Esophagus muscularis mucosa (tissue), 4 donors: ENCODE data around the gene CCNL1. TPM values are rescaled to one million over a fixed set of nuclear protein-coding genes. Genes with fewer than 3 reads are reported as not detected.

Source experiments
- DNase-seq: peaks from one replicate; pipeline ENCODE4 v3.0.0-alpha.2; 2017; ENCODE audit errors: extremely low spot score
- H3K27ac ChIP-seq, 4 donors: fragments of 200-600 bp; sonication (generic); replicated peaks in 1 of 4; 1 replicate in 3 of 4; 2 replicates in 1 of 4; pipeline ENCODE4 v1.5.1; 2016 to 2019; ENCODE audit warnings: mild to moderate bottlenecking in 1 of 4
- H3K27me3 ChIP-seq, 4 donors: fragments of 200-600 bp; sonication (generic); one replicate each; pipeline versions ENCODE4 v1.5.1 to v1.6.0; 2016 to 2019
- H3K36me3 ChIP-seq, 4 donors: fragments of 200-600 bp; sonication (generic); one replicate each; pipeline ENCODE4 v1.5.1; 2016 to 2019
- H3K4me1 ChIP-seq, 4 donors: fragments of 200-600 bp; sonication (generic); one replicate each; pipeline ENCODE4 v1.5.1; 2016 to 2019
- H3K4me3 ChIP-seq, 4 donors: fragments of 200-600 bp; sonication (generic); 1 replicate in 2 of 4; 2 replicates in 2 of 4; pipeline ENCODE4 v1.5.1; 2016 to 2019; ENCODE audit warnings: mild to moderate bottlenecking in 4 of 4, moderate library complexity in 1 of 4
- H3K9me3 ChIP-seq, 4 donors: fragments of 200-600 bp; sonication (generic); 1 replicate in 3 of 4; 2 replicates in 1 of 4; pipeline ENCODE4 v1.5.1; 2016 to 2019
- EP300 ChIP-seq: sonication (generic); formaldehyde crosslinking; IDR thresholded peaks from one replicate; pipeline ENCODE4 v1.6.1; 2017; ENCODE audit warnings: antibody characterized with exemption
- POLR2A ChIP-seq: fragments of 450-650 bp; IDR thresholded peaks from one replicate; pipeline ENCODE4 v1.6.1; 2017; ENCODE audit warnings: antibody characterized with exemption, moderate library complexity, mild to moderate bottlenecking, low read depth
- POLR2AphosphoS5 ChIP-seq, 2 donors: sonication (generic); formaldehyde crosslinking; IDR thresholded peaks; one replicate each; pipeline ENCODE4 v1.6.1; 2017; ENCODE audit warnings: antibody characterized with exemption in 2 of 2
- WGBS: methylation state at CpG from one replicate; pipeline ENCODE4 v1.1.5; 2018; 5-methylcytosine and 5-hydroxymethylcytosine counted together
- intact Hi-C: fragments of 100-400 bp; cut with DNase I; formaldehyde crosslinking; loops from one replicate; pipeline ENCODE4 v1.15.1; 2023
- total RNA-seq, 4 donors: library from RNA; depleted of rRNA; stranded (reverse); fragments of >200 nt; gene quantifications; one replicate each; pipeline versions ENCODE4 v1.1.0 to v1.2.1, GENCODE V29; 2016
- TF ChIP-seq, protein P1 (sequence below), 3 experiments: fragments of 200-600 bp in 2 of 3; fragments of 450-650 bp in 1 of 3; sonication (generic) in 2 of 3; IDR thresholded peaks; one replicate each; pipeline ENCODE4 v1.5.1; 2017 to 2019; ENCODE audit warnings: antibody characterized with exemption in 3 of 3, mild to moderate bottlenecking in 2 of 3, moderate library complexity in 1 of 3

Gene CCNL1
- total RNA-seq, 4 donors from 2014 or later = 45.3 to 180 (median 77.3) TPM

DNA sequence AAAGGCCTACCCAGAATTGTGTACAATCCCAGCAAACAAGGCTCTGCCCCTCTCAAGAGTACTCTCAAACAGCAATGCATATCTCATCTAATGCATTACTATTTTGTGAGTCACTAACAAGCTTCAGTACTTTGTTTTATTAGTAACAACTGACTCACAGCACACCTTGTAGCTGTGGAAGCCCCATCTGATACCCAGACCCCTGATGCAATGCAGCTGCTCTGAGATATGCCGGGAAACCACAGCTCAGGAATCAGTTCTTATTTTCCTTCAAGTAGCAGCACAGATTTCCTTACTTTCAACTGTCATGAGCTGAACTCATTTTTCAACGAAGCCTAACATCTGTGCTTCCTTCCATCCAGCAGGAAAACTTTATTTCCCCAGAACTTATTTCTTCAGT lies 37.8 kb downstream of the CCNL1 start:
- TF ChIP-seq POLR2AphosphoS5 (IDR thresholded peaks at IDR 0.05) (peak in 1 of 2 donors; percentile 7), EP300 (no peak)
- WGBS = 27% methylated on average over 2 of the region's 2 CpGs
- no peak for DNase-seq
- no peaks in the 10 kb centered on the region for H3K36me3 ChIP-seq
- no peaks in the 10 kb centered on the region for H3K9me3 ChIP-seq
- H3K27me3 ChIP-seq = no peaks in the 10 kb centered on the region
- H3K4me3 ChIP-seq = no peak overlapping the region
- no peak overlapping the region for H3K27ac ChIP-seq
- intact Hi-C loops = no loop called here
- peaks cover 0 to 6% (median 0%) of the 10 kb centered on the region in 4 donors for H3K4me1 ChIP-seq

DNA sequence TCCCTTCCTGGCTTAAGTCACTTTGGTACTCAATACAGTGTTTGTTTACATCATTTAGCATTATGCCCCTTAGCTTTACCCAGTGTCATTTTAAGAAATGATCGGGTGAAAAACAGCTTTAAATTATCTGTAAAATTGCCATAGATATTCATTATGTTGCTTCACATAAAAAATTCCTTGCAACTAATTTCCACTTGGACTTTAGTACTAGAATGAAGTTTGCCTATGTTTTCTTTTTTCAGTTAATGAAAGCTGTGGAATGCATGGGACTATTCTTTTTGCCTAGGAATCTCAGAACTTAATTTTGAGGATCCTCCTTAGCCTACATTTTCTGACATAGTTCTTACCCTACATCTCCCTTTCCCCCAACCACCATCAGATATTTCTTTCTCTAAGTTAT lies 38.4 kb downstream of the CCNL1 start:
- Histone ChIP-seq H3K27me3 (no peaks in the 10 kb centered on the region), H3K36me3 (no peaks in the 10 kb centered on the region), H3K4me1 (peaks cover 0 to 6% (median under 1%) of the 10 kb centered on the region in 4 donors), H3K27ac (no peak overlapping the region), H3K4me3 (no peak overlapping the region), H3K9me3 (no peaks in the 10 kb centered on the region)
- no peak for DNase-seq
- TF ChIP-seq EP300 (no peak), POLR2A (no peak)
- TF ChIP-seq, protein P1, sequence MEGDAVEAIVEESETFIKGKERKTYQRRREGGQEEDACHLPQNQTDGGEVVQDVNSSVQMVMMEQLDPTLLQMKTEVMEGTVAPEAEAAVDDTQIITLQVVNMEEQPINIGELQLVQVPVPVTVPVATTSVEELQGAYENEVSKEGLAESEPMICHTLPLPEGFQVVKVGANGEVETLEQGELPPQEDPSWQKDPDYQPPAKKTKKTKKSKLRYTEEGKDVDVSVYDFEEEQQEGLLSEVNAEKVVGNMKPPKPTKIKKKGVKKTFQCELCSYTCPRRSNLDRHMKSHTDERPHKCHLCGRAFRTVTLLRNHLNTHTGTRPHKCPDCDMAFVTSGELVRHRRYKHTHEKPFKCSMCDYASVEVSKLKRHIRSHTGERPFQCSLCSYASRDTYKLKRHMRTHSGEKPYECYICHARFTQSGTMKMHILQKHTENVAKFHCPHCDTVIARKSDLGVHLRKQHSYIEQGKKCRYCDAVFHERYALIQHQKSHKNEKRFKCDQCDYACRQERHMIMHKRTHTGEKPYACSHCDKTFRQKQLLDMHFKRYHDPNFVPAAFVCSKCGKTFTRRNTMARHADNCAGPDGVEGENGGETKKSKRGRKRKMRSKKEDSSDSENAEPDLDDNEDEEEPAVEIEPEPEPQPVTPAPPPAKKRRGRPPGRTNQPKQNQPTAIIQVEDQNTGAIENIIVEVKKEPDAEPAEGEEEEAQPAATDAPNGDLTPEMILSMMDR (IDR thresholded peaks at IDR 0.05) = no peak
- intact Hi-C loops = no loop called here
- 79% methylated on average over 1 of the region's 1 CpG for WGBS

DNA sequence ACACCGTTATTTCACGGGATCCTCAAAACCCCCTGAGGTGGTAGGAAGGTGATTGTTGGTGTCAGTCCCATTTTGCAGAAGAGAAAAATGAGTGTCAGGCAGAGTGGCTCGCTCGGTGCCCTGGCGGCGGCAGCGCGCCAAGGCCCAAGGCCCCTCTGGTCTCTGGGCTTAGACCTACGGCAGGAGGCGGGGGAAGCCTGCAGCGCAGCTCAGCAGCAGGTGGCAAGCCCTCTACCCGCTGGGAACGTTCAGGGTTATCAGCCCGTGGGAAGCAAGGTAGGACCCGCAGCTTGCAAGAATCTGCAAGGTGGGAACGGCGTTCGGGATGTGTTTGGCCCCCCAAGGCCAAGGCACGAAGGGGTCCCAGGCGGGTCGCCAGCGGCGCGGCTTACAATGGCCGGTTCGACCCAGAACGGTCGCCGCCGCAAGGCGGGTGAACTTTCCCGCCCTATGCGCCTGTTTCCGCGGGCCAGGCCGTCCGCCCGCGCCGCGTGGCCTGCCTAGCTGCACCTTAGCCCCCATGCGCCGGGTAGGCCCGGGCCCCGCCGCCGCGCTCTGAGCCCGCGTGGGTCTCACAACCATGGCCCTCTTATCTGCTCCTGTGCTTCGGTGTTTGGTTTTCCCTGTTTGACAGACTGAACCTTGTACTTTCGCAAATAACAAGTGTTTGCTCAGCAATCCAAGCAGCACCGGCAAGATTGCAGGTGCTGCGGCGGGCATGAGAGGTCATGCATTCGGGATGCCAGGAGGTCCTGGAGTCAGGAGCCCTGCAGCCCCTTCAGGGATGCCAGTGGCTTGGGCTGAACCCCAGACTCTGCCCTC lies 39.7 kb downstream of the CCNL1 start:
- WGBS = 77% methylated on average over 36 of the region's 56 CpGs

DNA sequence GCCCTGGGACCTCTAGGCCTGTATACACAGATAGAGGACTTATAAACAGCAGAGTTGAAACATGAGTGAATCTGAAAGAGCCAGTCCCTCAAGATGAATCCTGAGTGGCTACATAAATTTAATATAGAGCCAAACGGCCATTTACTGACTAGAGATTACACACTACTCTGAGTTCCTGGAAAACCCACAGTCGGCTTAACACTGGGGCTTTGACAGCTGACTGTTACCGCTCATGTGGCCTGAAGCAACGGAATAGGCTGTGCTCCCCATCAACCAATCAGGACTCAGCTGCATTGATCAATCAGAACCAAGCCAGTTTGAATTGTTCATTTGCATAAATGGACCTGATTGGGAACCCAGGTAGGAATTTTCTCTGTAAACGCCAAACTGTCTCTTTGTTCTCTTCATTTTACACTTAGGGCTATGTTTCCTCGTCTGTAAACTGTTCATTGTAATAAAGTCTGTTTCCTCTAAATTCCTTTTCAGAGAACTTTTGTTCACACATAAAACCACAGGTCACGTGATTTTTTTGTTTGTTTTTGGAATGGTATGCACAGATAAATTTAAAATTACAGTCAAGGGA lies 40.5 kb downstream of the CCNL1 start:
- Histone ChIP-seq H3K9me3 (no peaks in the 10 kb centered on the region), H3K27me3 (no peaks in the 10 kb centered on the region), H3K36me3 (no peaks in the 10 kb centered on the region), H3K4me3 (no peak overlapping the region), H3K27ac (no peak overlapping the region), H3K4me1 (peaks cover 0 to 14% (median 3%) of the 10 kb centered on the region in 4 donors)
- WGBS = 87% methylated on average over 7 of the region's 7 CpGs
- no peak for DNase-seq
- intact Hi-C loops = no loop called here
- TF ChIP-seq EP300 = no peak
- TF ChIP-seq, protein P1 (IDR thresholded peaks at IDR 0.05) = no peak

More for the DNA sequence above, 39.7 kb downstream of the CCNL1 start:
- Histone ChIP-seq H3K4me1 (peaks cover 0 to 10% (median 3%) of the 10 kb centered on the region in 4 donors), H3K4me3 (no peak overlapping the region), H3K9me3 (no peaks in the 10 kb centered on the region), H3K36me3 (no peaks in the 10 kb centered on the region), H3K27ac (no peak overlapping the region), H3K27me3 (no peaks in the 10 kb centered on the region)
- no peak for DNase-seq
- intact Hi-C loops = no loop called here
- TF ChIP-seq EP300 (no peak), POLR2AphosphoS5 (IDR thresholded peaks at IDR 0.05) (no peak), POLR2A (no peak)
- TF ChIP-seq, protein P1 (IDR thresholded peaks at IDR 0.05) = no peak

DNA sequence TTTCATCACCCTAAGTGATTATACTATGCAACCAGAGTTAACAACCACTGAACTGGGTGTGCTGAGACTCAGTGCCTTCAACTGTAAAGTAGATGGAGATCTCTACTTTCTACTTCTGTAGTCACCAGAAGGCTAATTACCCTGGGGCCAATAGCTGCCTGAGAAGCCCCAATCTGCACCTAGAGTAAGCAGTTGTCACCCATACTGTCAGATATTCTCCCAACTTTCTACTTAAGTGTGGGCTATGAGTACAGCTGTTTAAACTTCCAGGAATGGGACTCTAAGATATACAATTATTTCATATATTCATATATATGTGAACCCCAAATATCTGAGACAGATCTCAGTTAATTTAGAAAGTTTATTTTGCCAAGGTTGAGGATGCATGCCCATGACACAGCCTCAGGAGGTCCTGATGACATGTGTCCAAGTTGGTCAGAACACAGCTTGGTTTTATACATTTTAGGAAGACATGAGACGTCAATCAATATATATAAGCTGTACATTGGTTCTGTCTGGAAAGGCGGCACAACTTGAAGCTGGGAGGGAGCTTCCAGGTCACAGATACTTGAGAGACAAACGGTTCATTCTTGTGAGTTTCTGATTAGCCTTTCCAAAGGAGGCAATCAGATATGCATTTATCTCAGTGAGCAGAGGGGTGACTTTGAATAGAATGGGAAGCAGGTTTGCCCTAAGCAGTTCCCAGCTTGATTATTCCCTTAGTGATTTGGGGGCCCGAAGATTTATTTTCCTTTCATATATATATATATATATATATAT lies 41.9 kb downstream of the CCNL1 start:
- no peak overlapping the region for H3K27ac ChIP-seq
- TF ChIP-seq, protein P1 (IDR thresholded peaks at IDR 0.05) = no peak
- TF ChIP-seq EP300 = no peak
- no peak for TF ChIP-seq POLR2A
- TF ChIP-seq POLR2AphosphoS5 (IDR thresholded peaks at IDR 0.05) = no peak
- WGBS = 86% methylated on average over 4 of the region's 4 CpGs
- intact Hi-C loops = no loop called here
- no peaks in the 10 kb centered on the region for H3K27me3 ChIP-seq
- no peak for DNase-seq
- H3K36me3 ChIP-seq = no peaks in the 10 kb centered on the region
- no peaks in the 10 kb centered on the region for H3K9me3 ChIP-seq
- H3K4me1 ChIP-seq = peaks cover 0 to 14% (median 3%) of the 10 kb centered on the region in 4 donors
- no peak overlapping the region for H3K4me3 ChIP-seq
